Right ventricle myocardium superior (tissue), 1 donor: ENCODE data around the gene CYP4A22. TPM values are rescaled to one million over a fixed set of nuclear protein-coding genes. Genes with fewer than 3 reads are reported as not detected.
"Not testable (repeated sequence)": the region's sequence is repeated elsewhere in the genome, so short reads cannot be mapped to it uniquely, and the experiment has no call there.

ENCODE experiments used
- ATAC-seq: fragments of 200-7000 bp; cut with Tn5 transposase; one replicate; pipeline ENCODE4 v1.9.1; 2020; ENCODE audit warnings: mild to moderate bottlenecking; ENCODE audit not compliant: poor library complexity
- DNase-seq: peaks from one replicate; pipeline ENCODE4 v3.0.0-alpha.2; 2020
- intact Hi-C: fragments of 100-400 bp; cut with DNase I; formaldehyde crosslinking; loops from one replicate; pipeline ENCODE4 v1.11.2; 2022
- long read RNA-seq: library from polyadenylated mRNA; unstranded; transcript quantifications from one replicate; pipeline ENCODE4 v2.0.0, GENCODE V29; 2021
- total RNA-seq: library from RNA; stranded (reverse); fragmentation: NEBNext Ultra II Directional; extraction: Animal tissue kit (Norgen Biotek cat#: 25700); gene quantifications from one replicate; pipeline ENCODE4 v1.2.1, GENCODE V29; 2021
- donor health status: DM: no; HTN: yes; CAD: no; lungs with severe emphysema.

Gene CYP4A22, protein sequence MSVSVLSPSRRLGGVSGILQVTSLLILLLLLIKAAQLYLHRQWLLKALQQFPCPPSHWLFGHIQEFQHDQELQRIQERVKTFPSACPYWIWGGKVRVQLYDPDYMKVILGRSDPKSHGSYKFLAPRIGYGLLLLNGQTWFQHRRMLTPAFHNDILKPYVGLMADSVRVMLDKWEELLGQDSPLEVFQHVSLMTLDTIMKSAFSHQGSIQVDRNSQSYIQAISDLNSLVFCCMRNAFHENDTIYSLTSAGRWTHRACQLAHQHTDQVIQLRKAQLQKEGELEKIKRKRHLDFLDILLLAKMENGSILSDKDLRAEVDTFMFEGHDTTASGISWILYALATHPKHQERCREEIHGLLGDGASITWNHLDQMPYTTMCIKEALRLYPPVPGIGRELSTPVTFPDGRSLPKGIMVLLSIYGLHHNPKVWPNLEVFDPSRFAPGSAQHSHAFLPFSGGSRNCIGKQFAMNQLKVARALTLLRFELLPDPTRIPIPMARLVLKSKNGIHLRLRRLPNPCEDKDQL
- 0.16 TPM for total RNA-seq
- long read RNA-seq = 0 reads

DNA sequence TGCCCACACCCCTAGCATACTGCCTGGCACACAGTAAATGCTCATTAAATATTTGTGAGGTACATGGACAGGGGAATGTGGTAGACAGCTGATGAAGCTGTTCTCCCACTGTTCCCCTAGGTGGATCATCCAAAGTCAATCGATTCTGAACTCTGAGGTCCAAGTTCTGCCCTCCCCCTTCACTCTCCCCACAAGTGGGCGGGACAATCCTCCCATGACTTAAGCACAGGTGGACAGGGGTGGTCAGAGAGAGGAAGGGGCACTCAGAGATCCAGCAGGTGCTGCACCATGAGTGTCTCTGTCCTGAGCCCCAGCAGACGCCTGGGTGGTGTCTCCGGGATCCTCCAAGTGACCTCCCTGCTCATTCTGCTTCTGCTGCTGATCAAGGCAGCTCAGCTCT is at the start of gene CYP4A22:
CYP4A22 (plus strand) TSS at position 244 of the 400 bp plus-strand sequence; CDS start at position 289, 45 bp downstream.
- ATAC-seq (no peak), DNase-seq (no peak)
- intact Hi-C loops = no loop called here

DNA sequence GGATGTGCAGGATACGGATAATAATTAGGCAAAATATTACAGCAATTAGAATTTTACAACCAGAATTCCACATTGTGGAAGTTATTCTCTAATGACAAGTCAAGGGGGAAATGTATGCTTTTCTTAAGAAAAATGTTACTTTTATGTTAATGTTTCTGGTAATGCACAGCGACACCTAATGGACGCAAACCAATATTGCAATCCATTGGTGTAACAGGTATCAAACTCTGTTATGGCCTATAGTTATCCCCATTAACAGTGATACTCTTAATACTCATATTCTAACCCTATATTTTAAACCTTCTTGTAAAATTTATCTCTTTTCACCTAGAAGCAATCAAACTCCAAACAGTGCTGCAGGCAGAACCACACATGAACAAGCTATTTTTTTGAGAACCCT is 47.9 kb upstream of the CYP4A22 start:
- intact Hi-C loops, ATAC-seq, DNase-seq: not testable (repeated sequence)

DNA sequence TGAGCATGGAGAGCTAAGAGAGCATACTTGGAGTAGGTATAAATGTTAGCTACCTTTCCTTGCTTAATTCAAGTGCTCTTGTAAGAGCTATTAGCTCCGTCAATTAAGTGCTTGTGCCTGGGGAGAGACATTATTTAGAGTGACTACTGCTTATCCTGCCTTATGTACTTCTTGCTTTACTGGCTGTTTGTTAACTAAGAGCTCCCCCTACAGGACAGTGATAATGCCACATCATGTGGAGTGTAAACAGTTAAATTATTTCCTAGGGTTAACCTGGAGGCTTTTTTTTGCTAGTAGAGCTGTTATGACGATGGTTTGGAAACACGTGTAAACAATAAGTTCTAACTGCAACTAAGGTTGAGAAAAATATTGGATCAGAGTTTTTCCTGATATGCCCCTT is 45.8 kb upstream of the CYP4A22 start:
- ATAC-seq, intact Hi-C loops, DNase-seq: not testable (repeated sequence)

DNA sequence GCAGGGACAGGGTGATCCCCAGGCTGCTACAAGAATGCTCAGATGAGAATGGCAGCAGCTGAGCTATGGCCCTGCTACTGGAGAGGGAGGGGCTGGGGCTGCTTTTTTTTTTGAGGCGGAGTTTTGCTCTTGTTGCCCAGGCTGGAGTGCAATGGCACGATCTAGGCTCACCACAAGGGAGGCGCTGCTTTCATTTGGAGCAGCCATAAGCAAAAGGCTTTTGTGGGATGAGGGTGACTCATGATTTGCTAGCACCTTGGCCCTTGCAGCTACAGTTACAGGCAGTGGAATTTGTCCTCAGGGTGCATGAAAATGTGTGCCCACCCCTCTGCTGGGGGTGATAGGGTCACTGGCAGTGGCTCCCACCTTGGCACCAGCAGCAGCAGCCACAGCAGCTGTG is 32.4 kb upstream of the CYP4A22 start:
- DNase-seq (no peak), ATAC-seq (no peak)
- intact Hi-C loops = no loop called here

DNA sequence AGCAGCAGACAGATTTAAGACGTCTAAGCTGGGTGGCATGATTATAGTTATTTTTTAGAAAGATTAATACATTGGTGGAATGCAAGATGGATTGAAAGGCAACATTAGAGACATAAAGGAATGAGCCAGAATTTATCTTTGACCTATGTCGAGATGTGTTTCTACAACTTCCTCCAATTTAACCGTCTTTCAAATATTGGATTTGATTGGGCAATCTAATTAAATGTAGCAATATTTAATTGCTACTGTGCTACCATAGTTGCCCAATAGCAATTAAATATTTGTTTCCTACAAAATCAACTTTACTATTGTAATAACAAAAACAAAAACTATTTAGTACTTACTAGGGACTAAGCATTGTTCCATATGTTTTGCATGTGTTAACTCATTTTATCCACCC is 30.4 kb upstream of the CYP4A22 start:
- ATAC-seq (no peak), DNase-seq (no peak)
- intact Hi-C loops = no loop called here

DNA sequence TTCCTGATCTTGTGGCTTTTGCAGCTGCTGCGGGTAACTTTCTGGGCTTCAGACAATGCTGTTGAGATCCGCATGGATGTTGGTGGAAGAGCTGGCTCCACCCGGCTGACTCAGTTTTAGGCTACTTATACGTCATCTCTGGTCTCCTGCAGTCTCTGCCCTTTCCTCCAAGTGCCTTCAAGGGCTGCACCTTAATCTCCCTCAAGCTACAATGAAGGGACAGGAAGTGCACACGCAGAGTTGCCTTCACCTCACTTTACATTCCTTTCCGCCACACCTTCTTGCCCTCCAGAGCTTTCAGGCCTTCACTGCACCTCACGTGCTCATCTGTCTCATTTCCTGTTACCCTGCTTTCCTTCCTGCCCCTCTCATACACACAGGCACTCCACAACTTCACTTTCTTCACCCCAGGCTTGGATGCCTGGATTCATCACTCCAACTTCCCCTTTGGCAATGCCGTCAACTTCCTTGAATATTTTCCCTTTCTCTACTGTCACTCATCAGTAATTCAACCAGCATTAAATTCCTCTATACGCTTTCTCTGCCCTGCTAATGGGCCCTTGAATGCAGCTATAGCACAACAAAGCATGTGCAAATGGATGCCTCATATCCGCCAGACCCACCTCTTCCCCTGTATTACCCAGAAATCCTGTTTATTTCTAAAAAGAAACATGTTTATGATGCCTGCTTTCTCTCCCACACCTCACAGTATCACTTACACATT is 29.2 kb upstream of the CYP4A22 start:
- DNase-seq, ATAC-seq, intact Hi-C loops: not testable (repeated sequence)

DNA sequence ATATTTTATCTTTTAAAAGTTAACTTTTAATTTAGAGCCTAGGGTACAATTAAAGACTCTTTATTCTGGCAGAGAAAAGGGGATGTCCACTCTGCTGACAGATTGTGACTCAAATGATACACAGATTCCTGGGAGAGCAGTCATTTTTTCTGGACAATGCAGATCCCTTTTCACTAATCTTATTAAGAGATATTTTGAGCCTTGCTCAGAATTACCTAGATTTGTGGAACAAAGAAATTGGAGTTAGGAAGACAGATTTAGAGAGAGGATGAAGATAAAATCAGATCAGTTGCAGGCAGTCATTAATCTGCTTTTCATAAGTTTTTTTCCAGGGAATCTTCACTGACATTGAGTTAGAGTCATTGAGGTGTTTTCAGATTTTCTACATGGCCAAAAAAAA is 27.8 kb upstream of the CYP4A22 start:
- ATAC-seq, DNase-seq, intact Hi-C loops: not testable (repeated sequence)

DNA sequence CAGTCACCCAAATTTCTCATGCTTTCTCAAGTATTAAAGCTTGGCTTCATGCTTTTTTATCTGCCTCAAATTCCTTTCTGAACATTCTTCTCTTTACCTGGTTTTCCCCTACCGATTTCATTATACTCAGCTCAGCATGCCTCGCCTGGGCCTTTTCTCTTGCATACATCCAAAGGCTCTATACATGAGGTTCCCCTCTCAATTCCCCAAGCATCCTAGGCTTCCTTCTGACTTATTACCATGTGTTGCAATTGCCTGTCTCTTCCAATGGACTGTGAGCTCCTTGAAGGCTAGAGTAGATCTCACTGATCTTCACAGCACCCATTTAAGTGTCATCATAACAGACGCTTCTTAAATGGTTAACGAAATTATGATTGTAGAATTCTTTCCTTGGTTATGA is 24.1 kb upstream of the CYP4A22 start:
- no peak for ATAC-seq
- DNase-seq = no peak
- intact Hi-C loops = no loop called here

DNA sequence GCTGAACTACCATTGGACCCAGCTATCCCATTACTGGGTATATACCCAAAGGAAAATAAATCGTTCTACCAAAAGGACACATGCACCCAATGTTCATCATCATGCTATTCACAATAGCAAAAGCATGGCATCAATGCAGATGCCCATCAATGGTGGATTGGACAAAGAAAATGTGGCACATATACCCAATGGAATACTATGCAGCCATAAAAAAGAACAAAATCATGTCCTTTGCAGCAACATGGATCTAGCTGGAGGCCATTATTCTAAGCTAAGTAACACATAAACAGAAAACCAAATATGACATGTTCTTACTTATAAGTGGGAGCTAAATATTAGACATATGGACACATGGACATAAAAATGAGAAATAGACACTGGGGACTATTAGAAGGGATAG is 16.2 kb upstream of the CYP4A22 start:
- ATAC-seq, intact Hi-C loops, DNase-seq: not testable (repeated sequence)

DNA sequence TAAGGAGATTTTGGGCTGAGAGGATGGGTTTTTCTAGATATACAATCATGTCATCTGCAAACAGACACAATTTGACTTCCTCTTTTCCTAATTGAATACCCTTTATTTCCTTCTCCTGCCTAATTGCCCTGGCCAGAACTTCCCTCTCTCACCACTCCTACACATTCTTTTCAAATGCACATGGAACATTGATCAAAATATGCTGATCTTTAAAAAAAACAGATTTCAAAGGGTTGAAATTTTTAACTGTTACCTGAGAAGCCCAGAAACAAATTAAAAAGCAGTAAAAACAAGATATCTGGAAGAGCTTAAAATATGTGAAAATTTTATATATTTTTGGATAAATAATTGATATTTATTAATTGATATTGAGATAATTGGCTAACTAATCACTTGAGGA is 12.4 kb upstream of the CYP4A22 start:
- intact Hi-C loops, DNase-seq, ATAC-seq: not testable (repeated sequence)

DNA sequence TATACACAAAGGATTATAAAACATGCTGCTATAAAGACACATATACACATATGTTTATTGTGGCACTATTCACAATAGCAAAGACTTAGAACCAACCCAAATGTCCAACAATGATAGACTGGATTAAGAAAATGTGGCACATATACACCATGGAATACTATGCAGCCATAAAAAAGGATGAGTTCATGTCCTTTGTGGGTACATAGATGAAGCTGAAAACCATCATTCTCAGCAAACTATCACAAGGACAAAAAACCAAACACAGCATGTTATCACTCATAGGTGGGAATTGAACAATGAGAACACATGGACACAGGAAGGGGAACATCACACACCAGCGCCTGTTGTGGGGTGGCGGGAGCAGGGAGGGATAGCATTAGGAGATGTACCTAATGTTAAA is 10.2 kb upstream of the CYP4A22 start:
- ATAC-seq, intact Hi-C loops, DNase-seq: not testable (repeated sequence)

DNA sequence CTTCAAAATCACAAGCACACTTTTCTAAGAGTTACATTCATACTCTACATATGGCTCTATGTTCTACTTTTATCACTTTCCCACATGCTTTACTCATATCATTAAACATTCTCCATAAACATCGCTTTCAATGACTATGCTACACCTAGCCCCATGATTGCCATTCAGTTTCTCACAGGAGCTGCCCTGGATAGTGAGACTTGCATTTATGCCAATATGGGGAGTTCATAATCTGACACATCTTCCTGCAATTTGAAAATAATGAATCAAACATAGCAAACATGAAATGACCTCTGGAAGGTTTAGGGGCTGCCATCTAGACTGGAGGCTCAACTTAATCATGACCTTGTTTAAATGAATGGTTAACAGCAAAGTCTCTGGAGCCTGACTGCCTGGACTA is 9.0 kb upstream of the CYP4A22 start:
- DNase-seq (no peak), ATAC-seq (no peak)
- intact Hi-C loops = no loop called here

DNA sequence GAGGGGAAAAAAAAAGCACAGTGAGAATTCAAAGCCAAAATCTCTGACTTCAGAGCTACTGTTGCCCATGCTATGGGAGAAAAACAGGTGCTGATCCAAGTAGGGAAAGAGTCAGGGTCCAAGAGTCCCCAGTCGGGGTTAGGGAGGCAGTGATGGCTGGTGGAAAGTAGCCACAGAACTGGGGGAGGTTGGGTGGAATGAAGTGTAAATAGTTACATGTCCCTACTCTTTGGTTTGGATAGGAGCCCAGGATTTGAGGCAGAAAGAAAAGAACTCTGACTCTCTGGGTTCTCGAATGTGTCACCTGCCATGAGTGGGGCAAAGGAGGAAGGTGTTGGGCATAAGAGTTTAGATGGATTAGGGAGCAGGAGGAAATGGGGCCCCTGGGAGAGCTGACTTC is 8.4 kb upstream of the CYP4A22 start:
- ATAC-seq, intact Hi-C loops, DNase-seq: not testable (repeated sequence)

DNA sequence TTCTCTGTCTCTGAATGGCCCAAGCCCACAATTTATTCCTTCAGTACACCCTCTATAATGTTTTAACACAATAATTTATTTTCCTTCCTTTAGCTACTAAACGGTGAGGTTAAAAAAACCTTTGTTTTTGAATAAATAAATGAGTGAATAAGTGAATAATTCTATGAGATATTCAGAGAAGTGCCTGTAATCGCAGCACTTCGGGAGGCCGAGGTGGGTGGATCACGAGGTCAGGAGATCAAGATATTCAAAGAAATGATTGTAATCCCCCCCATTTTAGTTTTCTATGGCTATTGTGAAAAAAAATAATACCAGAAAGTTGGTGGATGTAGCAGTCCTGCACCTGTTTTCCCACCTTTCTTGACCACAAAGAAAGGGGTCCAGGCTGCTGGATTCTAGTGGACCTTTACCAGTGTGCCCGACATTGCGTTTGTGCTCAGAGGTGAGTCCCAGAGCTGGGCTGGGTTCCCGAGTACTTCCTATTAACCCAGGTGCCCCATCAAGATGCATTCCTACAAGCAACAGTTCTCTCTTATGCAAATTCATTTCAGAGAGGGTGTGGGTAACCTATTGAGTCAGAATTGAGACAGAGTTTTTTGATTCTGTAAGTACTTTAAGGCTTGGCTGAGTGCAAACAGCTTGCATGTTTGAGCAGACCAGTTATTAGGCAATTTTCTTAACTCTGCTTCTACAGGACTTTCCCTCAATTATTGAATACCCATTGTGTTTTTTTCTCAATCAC is 7.6 kb upstream of the CYP4A22 start:
- DNase-seq, ATAC-seq, intact Hi-C loops: not testable (repeated sequence)

DNA sequence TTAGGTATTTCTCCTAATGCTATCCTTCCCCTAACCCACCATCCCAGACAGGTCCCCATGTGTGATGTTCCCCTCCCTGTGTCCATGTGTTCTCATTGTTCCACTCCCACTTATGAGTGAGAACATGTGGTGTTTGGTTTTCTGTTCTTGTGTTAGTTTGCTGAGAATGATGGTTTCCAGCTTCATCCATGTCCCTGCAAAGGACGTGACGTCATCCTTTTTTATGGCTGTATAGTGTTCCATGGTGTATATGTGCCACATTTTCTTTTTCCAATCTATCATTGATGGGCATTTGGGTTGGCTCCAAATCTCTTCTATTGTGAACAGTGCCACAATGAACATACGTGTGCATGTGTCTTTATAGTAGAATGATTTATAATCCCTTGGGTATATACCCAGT is 4.6 kb upstream of the CYP4A22 start:
- DNase-seq, ATAC-seq, intact Hi-C loops: not testable (repeated sequence)

DNA sequence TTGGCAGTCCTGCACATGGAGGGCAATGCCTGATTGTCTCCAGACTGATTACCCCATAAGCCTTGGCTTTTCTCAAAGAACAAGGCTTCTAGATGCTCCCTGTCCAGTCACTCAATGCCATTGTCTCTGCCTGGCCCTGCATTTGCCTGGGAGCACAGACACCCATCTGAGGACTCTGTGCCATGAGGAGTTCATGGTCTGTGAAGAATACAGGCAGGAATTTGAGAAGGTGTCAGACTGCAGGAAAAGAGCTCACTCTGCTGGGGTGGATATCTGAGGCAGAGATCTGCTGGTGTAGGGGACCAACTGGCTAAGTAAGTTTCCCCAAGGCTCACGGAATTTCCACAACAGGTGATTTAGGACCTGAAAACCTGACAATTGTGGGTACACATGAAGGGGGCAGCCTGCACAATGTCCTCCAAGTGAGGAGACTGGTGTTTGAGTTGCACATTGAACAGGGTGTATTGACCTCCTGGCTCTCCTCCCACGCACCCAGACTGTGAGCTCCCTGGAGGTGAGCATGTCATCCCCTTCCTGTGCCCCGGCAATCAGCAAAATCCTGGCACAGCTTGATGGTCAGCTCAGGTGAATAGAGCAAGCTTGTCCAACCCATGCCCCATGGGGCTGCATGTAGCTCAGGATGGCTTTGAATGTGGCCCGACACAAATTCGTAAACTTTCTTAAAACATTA is 829 bp downstream of the CYP4A22 start:
- DNase-seq (no peak), ATAC-seq (no peak)
- intact Hi-C loops = no loop called here

DNA sequence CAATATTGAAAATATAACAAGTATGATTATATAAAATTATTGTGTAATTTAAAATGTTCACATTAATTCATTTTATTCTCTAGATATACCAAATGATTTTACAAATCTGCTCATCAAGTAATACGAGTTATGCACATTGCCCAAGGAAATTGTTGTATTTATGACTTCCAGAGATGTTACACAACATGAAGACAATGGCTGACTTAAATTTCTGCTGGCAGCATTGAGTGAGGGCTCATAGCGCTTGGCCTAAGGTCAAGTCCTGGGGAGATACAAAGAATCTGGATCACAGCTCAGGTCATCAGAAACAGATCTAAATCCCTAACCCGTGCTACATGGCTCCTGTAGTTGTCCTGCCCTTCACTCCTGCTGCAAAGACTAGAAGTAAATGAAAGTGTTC is 3.1 kb downstream of the CYP4A22 start:
- DNase-seq, ATAC-seq, intact Hi-C loops: not testable (repeated sequence)

DNA sequence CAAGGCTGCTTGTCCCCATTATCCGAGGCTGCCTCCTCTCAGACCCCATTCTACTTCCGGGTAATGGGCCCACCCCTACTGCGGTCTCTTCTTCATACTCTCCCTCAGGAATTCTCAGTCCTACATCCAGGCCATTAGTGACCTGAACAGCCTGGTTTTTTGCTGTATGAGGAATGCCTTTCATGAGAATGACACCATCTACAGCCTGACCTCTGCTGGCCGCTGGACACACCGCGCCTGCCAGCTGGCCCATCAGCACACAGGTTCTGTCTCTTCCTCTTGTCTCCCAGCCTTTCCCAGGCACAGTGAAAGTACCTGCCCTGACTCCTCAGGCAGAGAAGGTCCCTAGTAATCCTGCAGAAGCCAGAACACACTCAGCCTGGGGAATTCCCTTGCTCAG is 6.4 kb downstream of the CYP4A22 start:
- ATAC-seq, DNase-seq, intact Hi-C loops: not testable (repeated sequence)
